HG02763 (cell line): ENCODE results near the gene LDB1.

Source experiments
- ATAC-seq: cut with Tn5 transposase; IDR thresholded peaks from one replicate; pipeline ENCODE4 v1.9.1; 2021; ENCODE audit warnings: mild to moderate bottlenecking, moderate library complexity; ENCODE audit not compliant: unreplicated experiment

LDB1 gene

DNA sequence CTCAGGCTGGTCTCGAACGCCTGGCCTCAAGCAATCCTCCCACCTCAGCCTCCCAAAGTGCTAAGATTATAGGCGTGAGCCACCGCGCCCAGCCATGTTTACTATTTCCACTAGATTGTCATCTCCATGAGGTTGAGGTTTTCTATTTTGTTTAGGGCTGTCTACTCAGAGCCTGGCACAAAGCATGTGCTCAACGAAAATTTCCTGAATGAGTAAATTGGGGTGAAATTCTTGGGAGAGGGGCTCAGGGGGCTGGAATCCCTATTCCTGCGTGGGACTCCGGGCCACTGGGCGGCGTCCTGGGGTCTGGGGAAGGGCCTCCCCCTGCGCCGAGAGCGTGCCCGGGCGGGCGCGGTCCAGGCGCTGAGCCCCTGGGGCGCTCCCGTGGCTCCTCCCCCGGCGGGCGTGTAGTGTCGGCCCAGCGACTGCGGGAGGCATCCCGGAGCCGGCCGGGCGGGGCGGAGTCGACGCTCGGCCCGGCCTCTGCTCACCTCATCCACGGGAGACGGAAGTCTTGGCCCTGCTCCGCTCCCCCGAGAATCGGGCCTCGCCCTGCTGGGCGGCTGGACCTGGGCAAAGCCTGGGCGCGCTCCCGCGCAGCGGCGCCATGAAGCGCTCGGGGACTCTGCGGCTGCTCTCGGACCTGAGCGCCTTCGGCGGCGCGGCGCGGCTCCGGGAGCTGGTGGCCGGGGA is 55.2 kb downstream of the LDB1 start, which contains the start of gene HPS6:
HPS6 (plus strand) TSS at position 482 of the 693 bp plus-strand sequence; CDS start at position 608, 126 bp downstream.
- peak; percentile 92 for ATAC-seq

DNA sequence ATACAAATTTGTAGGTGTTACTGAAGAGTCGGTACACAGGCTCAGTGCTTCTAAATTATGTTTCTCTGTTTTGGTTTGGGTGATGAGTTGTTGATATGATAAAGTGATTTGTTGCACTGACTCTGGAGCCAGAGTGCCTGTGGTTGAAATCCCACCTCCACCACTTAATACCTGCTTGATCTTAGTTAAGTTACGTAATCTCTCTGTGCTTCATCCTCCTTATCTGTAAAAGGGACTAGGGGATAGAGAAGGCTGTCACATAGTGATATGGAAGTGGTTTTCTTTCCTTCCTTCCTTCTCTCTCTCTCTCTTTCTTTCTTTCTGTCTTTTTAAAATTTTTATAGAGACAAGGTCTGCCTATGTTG is 55.7 kb downstream of the LDB1 start:
- ATAC-seq = no peak

DNA sequence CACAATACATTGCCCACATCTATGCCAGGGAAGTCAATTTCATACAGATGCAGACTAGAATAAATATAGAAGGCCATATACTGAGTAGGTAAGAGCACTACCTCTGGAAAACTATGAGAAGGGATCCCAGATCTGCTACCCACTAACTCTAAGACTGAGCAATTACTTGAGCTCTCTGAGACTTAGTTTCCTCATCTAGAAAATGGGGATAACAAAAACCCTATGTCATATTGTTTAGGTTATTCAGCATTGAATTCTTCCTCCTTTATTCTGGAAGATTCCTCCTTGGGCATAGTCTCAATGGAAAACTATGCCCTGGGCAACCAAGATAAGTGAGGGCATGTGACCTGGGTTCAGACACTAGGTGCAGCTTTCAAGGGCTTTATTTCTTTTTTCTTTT is 60.2 kb downstream of the LDB1 start:
- no peak for ATAC-seq
